Retinal pigment epithelial cell (primary cell): ENCODE data around the gene CNTLN.
"Not testable (repeated sequence)": the region's sequence is repeated elsewhere in the genome, so short reads cannot be mapped to it uniquely, and the experiment has no call there.

Source experiments
- DNase-seq: peaks from one replicate; pipeline ENCODE4 v3.0.0-alpha.2; 2010; ENCODE audit warnings: low read depth
- H3K4me3 ChIP-seq: 2 replicates; pipeline ENCODE4 v1.5.1; 2011; ENCODE audit warnings: mild to moderate bottlenecking, low read length, control low read depth, moderate library complexity
- CTCF ChIP-seq: conservative IDR thresholded peaks from 2 replicates; pipeline ENCODE4 v1.5.1; 2011; ENCODE audit warnings: low read depth, low read length, control low read depth, inconsistent platforms

Gene CNTLN

DNA sequence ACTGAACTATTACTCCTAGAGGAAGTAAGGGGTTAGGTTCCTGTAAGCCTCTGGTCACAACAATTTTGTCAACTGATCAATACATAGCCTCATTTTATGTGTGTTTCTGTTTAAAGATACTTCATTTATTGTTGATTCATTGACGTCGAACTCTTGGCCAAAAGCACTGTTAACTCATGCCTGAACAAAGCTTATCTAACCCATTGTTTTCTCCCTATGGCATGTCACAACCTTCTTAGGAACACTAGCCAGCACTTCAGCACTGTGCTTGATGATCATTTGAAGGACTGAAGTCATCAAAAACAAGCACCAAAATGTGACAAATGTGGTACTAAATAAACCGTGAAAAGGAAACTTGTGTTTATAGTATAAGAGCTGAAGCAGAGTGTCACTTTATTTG, 13.5 kb downstream of the CNTLN start:
- no peak for TF ChIP-seq CTCF
- DNase-seq = no peak
- no peak overlapping the region for H3K4me3 ChIP-seq

DNA sequence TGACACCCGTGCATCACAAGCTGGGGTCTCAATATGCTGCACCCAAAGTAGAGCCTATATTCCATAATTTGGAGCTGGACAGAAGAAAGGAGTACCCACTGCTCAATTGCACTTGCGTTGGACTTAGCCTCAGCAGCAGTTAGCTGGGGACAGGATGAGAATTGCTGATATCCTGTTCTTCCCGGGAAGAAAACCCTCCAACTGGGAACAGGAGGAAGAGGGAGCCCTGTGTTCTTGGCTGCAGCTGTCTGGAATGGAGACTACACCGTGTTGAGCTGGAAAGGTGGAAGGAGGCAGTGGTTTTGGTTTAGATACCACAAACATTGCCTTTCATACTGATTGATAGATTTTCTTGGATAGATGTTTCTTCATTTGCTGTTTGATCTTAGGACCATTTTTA, 24.6 kb downstream of the CNTLN start:
- H3K4me3 ChIP-seq = no peak overlapping the region
- no peak for DNase-seq
- no peak for TF ChIP-seq CTCF

DNA sequence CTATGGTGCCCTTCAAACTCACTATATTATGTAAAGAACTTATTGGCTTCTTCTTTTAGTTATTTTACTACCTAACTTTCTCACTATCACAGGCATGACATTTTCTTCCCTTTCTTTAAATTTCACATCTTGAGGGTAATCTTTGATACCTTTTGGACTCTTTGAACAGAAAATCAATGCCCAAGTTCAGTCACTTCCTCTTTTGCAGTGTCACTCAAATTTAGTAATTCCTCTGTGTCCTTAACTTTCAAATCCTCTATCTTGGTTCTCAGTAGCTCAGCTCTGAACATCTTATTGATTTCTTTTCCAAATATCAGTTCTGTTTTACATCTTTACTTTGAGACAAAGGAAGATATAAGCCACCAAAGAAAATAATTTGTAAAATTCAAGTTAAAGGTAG, 25.5 kb downstream of the CNTLN start:
- no peak for TF ChIP-seq CTCF
- DNase-seq = no peak
- H3K4me3 ChIP-seq = no peak overlapping the region

DNA sequence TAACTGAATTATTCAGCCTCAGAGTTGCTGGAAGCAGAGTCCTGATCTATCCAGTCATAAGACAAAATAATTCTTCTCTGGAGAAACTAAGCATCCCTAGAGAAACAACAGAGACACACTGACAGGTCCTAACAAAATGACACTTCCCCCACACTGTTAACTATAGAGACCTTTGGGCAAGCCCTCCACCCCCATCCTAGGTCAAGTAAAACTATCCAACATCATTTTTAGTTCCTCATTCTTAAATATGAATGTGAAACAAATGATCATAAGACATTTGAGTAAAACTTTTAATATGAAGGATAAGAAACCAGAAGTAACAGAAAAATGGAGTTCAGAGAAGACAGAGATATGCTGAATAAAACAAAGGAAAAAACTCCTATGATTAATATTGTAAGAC, 30.9 kb downstream of the CNTLN start:
- DNase-seq = no peak
- no peak for TF ChIP-seq CTCF
- no peak overlapping the region for H3K4me3 ChIP-seq

DNA sequence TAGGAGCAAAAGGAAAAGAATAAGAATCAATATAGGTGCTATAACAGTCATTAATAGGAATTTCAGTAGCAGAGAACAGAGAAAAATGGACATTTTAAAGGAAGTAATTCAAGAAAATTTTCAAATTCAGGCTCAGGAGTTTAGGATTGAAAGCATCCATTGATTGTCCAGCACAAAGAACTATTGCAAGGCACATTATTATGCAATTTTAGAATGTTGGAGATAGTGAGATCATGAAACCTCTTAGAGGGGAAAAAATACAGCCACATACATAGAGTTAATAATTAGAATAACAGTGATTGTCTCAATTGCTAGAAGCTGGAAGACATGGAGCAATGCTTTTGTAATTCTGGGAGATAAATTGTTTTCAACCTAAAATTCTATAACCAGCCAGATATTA, 31.5 kb downstream of the CNTLN start:
- H3K4me3 ChIP-seq = no peak overlapping the region
- no peak for DNase-seq
- TF ChIP-seq CTCF = no peak

- TF ChIP-seq CTCF = no peak
- no peak overlapping the region for H3K4me3 ChIP-seq
- no peak for DNase-seq
Measured at GRCh38 chr9:17171309-17172094, 36.7 kb downstream of the CNTLN start.

DNA sequence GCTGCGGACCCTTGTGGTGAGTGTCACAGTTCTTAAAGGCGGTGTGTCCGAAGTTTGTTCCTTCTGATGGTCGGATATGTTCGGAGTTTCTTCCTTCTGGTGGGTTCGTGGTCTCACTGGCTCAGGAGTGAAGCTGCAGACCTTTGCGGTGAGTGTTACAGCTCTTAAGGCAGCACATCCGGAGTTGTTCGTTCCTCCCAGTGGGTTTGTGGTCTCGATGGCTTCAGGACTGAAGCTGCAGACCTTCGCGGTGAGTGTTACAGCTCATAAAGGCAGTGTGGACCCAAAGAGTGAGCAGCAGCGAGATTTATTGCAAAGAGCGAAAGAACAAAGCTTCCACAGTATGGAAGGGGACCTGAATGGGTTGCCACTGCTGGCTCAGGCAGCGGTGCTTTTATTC, 42.7 kb downstream of the CNTLN start:
- H3K4me3 ChIP-seq, DNase-seq: not testable (repeated sequence)

- no peak overlapping the region for H3K4me3 ChIP-seq
- DNase-seq = no peak
- no peak for TF ChIP-seq CTCF
Measured at GRCh38 chr9:17185481-17186029, 50.7 kb downstream of the CNTLN start.
